ENCODE data around the gene CMC1.

DNA sequence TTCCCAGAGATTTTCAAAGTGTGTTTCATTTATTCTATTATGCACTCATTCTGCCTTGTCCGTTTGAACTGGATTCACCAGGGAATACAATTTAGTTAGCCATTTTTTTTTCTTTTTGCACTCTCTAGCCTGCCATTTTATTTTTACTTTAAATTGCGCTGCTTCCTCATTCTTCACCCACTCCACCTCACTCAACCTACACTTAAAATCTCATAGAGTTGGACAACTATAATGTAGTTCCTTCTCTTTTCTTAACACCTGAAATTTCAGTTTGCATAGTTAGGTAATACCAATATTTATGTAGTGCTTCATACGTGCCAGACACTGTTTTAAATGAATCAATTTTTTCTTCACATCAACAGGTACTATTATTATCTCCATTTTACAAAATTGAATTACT is 42.4 kb upstream of the CMC1 start:
- TF ChIP-seq, protein P1, sequence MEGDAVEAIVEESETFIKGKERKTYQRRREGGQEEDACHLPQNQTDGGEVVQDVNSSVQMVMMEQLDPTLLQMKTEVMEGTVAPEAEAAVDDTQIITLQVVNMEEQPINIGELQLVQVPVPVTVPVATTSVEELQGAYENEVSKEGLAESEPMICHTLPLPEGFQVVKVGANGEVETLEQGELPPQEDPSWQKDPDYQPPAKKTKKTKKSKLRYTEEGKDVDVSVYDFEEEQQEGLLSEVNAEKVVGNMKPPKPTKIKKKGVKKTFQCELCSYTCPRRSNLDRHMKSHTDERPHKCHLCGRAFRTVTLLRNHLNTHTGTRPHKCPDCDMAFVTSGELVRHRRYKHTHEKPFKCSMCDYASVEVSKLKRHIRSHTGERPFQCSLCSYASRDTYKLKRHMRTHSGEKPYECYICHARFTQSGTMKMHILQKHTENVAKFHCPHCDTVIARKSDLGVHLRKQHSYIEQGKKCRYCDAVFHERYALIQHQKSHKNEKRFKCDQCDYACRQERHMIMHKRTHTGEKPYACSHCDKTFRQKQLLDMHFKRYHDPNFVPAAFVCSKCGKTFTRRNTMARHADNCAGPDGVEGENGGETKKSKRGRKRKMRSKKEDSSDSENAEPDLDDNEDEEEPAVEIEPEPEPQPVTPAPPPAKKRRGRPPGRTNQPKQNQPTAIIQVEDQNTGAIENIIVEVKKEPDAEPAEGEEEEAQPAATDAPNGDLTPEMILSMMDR (conservative IDR thresholded peaks at IDR 0.05; ENCODE audit: low read length): no peak
- TF ChIP-seq EZH2phosphoT487 (IDR thresholded peaks at IDR 0.05; ENCODE audit: borderline replicate concordance): no peak

All from Loucy (cell line).